Skin epidermis (tissue), 12 donors: Measurements from ENCODE around the gene EPN2.

ENCODE experiments used
- H3K27ac ChIP-seq, 21 experiments: fragments of 200-600 bp; sonication (generic) in 11 of 21; one replicate each; pipeline ENCODE4 v1.5.0; 2020; ENCODE audit warnings: mild to moderate bottlenecking in 3 of 21, inconsistent platforms in 2 of 21, moderate library complexity in 2 of 21
- H3K4me3 ChIP-seq, 7 experiments: fragments of 200-600 bp; sonication (generic) in 2 of 7; one replicate each; pipeline ENCODE4 v1.5.0; 2020; ENCODE audit warnings: inconsistent platforms in 2 of 7, mild to moderate bottlenecking in 2 of 7, moderate library complexity in 1 of 7

Gene EPN2

GRCh38 chr17:19382531-19383444 lies 145.6 kb downstream of the EPN2 start:
- no peak overlapping the region for H3K4me3 ChIP-seq
- H3K27ac ChIP-seq = peak overlapping the region in 6 of 21 experiments; percentile 2 to 87 (median 14)

DNA sequence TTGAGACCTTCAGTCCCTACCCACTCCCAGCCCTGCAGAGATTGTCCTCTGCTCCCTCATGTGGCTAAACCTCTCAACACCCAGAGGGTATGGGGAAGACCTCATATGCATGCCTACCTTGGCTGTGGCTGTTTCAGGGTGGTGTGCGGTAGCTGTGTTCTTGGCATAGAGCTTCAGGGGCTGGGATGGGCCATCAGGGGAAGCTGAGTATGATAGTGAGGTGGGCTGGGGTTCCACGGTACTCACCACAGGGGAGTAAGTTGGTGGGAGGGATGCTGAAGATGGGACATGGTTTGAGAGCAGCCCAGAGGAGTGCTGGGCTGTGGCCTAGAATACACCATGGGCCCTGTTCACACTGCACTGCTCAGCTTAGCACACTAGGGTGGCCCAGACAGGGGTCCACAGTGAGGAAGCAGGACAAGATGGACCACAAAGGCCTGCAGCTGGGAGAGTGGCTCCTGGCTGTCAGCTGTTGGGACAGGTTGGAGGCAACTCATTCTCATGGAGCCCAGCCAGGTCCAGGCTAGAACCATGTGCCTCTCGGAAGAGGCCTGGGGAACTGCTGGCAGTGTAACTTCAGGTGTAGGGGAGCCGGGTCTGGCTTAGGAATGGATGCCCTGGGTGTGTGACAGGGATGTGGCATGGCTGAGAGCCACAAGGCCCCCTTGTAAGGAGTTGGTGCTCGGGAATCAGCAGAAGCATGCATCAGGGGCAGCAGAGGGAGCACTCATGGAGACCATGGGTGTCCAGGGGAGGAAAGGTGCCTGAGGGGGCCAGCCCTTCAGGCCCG lies 146.7 kb downstream of the EPN2 start:
- Histone ChIP-seq H3K4me3 (no peak overlapping the region), H3K27ac (peak overlapping the region in 18 of 21 experiments; percentile 30 to 87 (median 70))

DNA sequence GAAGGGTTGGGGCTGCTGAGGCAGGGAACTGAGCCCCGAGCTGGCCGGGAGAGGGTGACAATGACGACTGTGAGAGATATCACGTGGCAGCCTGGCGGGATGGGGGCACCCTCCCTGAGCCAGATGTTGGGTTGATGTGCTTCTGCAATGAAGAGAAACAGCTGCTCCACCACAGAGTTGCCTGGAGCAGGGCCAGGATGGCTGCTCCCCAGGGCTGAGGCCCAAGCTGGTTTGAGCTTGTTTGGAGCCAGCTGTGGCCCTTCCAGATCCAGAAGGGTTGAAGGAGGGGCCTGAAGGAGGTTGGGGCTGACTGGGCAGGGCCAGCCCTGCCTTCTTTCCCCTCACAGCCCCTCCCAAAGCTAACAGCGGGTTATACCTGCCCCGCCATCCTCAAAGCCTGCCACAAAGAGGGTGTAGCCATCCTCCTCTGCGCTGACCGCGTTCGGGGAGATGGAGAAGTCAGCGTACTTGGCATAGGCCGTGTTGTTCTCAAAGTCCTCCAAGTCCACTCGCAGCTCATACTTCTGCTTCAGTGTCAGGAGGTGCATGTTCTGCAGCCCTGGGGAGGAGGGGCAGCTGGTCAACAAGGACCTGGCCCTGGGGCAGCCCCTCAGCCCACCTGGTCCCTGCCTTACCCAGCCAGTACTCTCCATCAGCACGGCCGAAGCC lies 147.7 kb downstream of the EPN2 start:
- Histone ChIP-seq H3K27ac (peak overlapping the region in 18 of 21 experiments; percentile 37 to 87 (median 72)), H3K4me3 (peak overlapping the region in 2 of 7 experiments; percentile 2 to 3)

DNA sequence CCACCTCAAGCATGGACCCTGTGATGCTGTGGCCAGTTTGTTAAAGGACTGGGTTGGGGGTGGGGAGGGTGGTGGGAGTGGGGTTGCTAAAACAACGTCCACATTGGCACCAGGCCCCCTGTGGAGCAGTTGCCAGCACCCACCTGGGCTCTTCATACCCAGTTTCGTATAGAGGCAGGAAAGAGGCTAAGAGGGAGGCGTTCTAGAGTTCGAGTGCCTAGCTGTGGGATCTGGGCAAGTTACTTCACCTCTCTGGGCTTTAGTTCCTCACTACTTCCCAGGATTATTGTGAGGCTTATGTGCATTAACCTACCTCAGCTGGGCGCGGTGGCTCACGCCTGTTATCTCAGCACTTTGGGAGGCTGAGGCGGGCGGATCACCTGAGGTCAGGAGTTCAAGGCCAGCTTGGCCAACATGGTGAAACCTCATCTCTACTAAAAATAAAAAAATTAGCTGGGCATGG lies 148.4 kb downstream of the EPN2 start:
- Histone ChIP-seq H3K27ac (peak overlapping the region in 18 of 21 experiments; percentile 1 to 87 (median 73)), H3K4me3 (peak overlapping the region in 4 of 7 experiments; percentile 3 to 29 (median 20))
